NCI-H2081 treated with DMSO at 0.1 percent for 48 hours (cell line): Measurements from ENCODE around the gene GUCY1B1.

Experiments
- DNase-seq: peaks from one replicate; lab custom pipeline; 2025; lab: John Stamatoyannopoulos, UW

The GUCY1B1 gene

DNA sequence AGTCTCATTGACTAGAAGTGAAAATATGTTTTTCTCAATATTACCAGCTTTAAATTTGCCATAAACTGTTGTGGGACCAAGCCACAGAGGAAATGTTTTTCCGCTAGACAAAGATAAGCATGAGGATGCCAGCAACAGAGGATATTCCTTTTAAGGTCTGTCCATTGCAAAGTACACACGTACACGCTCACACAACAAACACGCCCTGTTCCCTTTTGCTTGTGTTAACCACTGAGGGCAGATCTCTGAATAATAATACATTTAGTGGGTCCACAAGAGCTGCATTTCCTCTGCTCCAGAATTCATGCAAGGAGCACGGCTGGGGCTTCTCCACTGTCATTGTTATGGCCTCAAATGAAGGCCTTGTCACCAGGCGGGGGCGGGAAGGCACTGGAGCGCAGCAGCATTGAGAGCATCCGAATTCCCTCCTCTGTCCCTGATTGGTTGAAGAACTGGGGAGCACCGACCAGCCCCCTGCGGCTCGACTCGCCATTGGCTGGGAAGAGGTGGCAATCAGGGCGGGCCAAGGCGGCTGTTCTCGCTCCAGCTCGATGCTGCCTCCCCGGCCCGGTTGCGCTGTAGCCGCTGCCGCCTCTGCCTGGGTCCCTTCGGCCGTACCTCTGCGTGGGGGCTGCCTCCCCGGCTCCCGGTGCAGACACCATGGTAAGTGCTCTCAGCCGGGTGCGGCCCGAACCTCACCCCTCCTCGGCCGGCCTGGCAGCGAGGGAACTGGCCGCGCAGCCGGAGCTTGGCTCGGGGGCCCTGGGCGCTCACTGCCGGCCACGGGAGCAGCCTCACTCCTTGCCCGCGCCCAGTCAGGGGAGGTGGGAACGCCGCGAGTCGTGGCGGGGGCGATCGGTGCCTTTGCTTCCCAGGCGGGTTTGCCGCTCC lies at the start of gene GUCY1B1:
Gene GUCY1B1, plus strand, starts transcription at position 541 of the 891 bp plus-strand sequence. Its CDS starts 120 bp downstream, at position 661.
- DNase-seq: no peak

DNA sequence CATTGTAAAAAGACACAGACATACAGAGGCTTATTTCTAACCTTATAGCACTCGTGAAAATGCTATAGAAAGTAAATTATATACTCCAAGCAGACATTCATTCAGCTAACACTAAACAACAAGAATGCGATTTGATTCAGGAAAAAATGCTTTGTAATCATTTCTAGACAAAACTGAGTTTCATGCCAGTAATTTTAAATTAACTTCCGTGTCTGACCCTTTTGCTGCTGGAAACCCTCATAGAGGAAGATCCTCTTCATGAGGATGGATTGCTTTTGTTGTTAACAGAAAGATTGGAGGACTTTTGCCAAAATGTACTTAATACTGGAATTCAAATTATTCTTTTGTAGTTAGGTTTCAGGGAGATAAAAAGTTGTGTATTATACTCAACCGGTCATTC lies 48.9 kb upstream of the GUCY1B1 start:
- no peak for DNase-seq

DNA sequence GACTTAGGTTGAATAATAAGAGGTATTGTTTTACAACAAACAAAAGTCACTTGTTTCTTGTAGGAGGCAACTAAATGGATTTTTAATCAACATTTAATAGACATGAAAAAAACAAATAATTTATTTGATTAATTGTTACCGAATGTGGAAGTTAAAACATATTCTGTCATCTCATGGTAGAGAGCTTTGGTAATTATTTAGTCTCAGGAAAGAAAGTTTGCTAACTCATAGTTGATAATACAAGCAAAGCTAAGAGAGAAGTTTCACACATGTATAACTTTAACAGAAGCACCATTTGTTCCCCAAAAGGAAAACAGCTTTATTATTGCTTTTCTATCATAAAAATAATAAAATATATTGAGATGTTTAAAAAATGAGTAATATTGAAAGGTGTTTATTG lies 47.3 kb upstream of the GUCY1B1 start:
- no peak for DNase-seq

DNA sequence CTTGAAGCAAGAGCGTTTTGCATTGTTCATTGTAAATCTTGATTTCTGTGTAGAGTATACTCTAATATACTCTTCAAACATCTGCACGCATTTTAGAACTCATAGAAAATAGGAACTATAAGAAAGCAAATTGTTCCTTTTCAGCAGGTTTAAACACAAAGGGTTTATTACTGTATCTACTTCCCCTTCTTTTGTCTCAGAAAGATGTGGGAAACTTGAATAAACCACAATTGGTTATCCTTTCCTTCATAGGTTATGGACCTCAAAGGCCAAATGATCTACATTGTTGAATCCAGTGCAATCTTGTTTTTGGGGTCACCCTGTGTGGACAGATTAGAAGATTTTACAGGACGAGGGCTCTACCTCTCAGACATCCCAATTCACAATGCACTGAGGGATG lies 46.0 kb upstream of the GUCY1B1 start:
- DNase-seq: no peak

DNA sequence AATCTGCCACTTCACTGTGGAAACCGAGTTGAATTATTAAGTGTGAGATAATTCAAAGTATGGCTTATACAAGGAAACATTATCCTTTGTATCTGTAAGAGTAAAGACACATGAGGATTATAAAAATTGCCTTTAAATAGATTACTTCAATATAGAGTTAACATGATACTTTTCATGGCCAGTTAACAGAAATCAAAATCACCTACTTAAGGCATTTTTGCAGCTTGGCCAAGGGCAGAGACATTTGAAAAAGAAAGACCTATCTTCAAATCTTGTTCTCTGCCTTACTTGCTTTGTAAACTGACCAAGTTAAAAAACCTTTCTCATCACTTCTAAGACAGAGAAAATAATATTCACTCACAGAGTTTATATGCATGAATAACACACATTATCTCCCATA lies 44.9 kb upstream of the GUCY1B1 start:
- no peak for DNase-seq

DNA sequence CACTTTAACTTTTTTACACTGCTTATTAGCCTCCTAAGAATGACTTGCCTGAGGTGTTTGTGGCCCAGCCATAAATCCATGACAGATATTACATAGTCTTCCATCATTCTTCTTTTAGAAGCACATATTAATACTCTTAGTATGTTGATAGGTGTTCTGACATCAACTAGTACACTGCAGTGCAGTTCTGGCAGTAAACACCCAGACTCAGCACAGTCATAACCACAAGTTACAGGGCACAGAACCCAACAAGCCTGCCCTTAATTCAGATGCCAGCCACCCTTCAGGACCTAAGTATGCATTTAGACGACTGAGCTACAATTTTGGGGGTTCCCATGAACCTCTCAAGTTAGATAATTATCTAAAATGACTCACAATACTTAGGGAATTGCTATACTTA lies 36.5 kb upstream of the GUCY1B1 start:
- DNase-seq: no peak

DNA sequence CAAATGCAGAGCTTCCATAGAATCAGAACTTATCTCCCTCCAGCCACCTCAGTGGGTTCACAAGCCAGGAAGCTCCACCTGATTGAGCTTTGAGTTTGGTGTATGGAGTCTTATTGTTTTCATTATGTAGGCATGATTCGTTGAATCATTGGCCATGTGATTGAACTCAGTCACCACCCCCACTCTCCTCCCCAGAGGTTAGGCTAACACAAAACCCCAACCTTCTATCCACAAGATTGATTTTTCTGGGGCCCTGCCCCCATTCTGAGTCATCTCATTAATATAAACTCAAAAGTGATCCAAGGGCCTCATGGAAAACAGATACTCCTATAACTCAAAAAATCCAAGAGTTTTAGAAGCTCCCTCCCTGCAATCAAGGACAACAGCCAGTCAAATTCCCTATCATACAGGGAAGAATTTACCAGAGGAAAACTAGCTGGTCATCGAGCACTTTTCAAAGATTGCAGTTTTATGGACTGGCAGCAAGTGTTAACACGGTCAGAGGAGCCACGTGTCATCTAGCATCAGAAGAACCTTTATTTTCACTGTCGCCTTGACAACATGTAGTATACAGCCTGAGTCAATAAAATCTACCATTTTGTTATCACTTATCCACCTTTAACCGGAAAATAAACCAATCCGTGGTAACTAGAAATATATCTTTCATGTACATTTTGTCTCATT lies 35.9 kb upstream of the GUCY1B1 start:
- DNase-seq: no peak

DNA sequence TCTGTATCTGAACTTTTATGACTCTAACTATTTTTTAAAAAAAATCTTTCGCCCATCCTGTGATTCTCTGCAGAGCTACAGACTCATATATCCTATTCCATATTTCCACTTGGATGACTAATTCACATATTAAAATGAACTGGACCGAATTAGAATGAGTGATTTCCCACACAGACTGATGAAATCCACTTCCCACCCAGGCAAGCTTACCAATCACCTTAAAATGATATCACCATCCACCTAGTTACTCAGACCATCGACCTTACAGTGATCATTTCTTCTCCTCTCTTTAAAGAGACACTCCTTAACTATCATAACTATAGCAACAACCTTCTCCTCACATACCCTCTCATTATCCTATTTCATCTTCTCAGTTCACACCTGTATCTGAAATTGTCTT lies 34.1 kb upstream of the GUCY1B1 start:
- DNase-seq: no peak

DNA sequence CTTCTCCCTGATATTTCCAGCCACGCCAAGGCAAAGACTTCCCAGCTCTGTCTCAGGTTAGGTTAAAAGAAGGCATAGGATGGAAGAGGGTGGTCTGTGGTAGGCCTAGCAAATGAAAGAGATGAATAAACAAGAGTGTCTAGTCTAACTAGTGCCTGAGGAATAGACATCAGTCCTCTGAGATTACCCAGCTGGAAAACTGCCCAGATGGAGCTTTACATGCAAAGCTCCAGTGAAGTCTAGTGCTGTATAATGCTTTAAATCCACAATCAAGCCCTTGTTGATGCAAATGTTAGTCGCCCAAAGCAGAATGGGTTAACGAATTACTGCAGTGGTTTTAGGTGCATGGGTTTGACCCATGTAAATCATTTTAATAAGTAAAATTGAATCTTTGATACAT lies 24.8 kb upstream of the GUCY1B1 start:
- DNase-seq: no peak

DNA sequence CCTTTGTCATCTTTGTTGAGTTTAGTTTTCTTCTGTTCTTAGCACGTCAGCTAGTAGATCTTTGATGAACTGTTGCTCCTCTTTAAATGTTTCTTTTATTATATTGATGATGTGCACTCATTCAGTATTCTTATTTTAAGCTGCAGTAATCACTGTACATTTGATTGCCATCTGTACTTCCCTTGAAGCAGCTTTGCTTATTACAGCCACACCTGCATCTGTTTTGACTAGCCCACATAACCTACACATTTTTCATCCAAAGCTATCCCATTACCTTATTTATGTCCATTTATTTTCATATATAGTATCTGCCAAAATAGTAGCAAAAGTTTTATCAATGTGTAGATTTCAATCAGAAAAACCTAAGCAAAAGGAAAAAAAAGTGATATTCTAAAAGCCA lies 23.9 kb upstream of the GUCY1B1 start:
- no peak for DNase-seq

DNA sequence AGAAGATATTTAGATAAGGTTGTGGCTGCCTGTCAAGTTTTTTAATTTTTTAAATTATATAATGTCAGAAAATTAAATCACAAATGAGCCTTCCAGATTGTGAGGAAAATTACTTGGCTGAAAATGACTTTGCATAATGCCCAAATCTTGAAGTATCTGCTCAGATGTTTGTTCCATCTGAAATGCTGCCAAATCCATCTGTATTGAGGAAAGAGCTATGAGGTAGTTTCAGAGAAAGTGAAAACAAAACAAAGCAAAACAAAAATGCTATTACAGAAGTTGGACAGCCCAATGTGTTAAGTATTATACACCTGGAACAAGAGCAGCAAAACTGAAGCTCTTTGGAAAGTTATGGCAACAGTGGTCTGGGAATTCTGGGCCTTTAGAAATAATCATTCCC lies 23.3 kb upstream of the GUCY1B1 start:
- DNase-seq: no peak

DNA sequence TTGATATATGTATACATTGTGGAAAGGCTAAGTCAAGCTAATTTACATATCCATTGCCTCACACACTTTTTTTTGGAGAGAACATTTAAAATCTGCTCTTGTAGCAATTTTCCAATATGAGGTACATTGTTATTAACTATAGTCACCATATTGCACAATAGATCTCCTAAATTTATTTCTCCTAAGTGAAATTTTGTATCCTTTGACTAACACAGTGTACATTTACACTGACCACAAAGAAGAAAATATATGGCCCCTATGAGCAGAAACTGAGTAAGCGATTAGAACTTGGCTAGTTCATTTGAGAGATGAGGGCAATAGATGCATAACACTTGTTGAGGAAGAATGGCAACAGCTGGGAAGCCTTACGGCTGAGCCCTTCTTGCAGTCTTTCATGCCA lies 20.3 kb upstream of the GUCY1B1 start:
- DNase-seq: no peak

DNA sequence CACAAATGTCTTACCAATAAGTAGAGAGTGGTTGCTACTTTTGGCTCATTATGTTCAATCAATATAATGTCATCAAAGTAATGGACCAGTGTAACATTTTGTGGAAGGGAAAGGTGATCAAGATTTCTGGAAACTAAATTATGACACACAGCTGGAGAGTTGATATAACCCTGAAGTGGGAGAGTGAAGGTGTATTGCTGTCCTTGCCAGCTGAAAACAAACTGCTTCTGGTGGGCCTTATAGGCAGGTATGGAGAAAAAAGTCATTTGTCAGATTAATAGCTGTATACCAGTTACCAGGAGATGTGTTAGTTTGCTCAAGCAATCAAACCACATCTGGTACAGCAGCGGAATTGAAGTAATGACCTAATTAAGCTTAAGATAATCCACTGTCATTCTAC lies 17.3 kb upstream of the GUCY1B1 start:
- no peak for DNase-seq

DNA sequence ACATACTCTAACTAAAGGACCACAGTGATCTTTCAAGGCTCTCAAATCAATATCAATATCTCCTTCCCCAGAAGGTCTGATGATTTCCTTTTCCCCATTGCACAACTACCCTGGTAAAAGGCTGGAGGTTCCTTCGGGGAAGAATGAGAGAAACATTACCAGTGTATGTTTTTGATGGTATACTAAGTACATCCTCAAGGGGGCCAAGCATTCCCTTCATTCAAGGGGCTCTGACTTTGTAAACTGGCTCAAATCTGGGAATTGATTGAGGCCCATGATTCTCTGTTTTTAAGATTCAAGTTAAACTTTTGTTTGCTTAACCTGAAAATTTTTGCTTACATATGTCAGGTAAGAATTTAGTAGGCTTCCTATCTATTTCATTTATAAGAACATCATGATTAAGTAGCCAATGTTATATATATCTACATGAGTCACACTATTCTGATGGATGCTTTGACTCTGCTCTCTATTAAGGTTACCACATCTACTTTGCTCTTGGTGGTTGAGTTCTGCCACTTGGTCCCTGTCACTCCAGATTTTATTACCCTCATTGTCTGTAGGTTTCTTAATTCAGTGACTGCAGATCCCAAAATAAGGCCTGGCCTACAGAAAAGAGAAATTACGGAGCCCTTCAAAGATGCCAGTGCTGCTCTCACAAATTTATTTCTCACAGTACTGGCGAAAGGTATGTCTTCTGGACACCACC lies 16.4 kb upstream of the GUCY1B1 start:
- DNase-seq: no peak

DNA sequence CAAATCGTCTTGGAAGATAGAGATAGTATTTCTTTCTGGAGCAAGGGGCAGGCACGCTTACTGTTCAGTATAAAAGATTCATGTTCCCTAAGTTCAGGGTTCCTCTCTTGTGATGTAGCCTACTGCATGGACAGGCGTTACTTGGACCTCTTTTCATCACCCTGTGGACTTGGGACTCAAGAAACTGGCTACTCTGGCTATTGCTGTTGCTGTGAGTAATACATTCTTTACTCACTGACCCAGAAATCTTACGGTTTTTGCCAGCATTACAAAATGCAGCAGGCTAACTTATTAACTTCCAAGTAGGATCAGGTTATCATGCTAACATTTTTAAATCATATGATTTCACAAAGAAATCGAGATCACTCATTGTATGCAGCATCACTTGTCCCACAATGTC lies 12.8 kb upstream of the GUCY1B1 start:
- no peak for DNase-seq

DNA sequence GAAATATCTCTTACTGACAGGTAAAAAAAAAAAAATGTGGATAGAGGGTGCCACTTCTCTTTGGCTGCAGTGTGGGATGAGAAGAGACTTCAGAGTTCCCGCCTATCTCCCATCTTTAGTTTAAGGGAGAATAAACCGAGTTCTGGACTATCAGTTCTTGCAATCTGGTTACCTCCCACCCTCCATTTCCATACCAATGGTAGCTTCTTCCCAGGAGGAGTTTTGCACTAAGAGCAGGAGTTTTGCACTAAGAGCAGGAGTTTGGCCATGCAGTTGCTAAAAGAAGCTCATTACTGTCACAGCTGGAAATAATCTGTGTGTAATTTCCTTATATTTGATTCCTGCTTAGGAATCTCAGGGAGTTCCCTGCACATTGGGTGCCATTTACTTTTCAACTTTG lies 10.8 kb upstream of the GUCY1B1 start:
- no peak for DNase-seq

DNA sequence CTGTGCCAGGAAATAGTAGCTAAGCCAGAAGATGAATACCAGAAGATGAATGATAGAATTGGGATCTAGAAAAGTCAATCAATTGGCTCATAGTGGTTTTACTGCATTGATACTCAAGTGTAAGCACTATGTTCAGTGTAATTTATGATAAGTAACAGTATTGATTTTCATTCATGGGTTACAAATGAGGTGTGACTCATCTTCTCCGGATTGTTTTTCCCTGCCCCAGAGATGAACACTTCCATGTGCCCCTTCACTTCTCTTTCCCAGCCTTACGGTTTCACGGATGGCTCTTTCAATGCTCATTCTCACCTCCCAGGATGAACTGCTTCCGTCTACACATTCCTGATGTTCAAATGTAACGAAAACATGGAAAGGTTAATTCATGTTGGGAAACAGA lies 9.8 kb upstream of the GUCY1B1 start:
- DNase-seq: no peak

DNA sequence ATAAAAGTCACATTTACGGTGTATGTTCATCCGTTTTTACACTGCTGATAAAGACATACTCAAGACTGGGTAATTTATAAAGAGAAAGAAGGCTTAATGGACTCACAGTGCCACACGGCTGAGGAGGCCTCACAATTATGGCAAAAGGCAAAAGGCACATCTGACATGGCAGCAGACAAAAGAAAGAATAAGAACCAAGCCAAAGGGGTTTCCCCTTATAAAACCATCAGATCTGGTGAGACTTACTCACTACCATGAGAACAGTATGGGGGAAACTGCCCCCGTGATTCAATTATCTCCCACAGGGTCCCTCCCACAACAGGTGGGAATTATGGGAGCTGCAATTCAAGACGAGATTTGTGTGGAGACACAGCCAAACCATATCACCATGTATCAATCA lies 7.3 kb upstream of the GUCY1B1 start:
- DNase-seq: no peak

DNA sequence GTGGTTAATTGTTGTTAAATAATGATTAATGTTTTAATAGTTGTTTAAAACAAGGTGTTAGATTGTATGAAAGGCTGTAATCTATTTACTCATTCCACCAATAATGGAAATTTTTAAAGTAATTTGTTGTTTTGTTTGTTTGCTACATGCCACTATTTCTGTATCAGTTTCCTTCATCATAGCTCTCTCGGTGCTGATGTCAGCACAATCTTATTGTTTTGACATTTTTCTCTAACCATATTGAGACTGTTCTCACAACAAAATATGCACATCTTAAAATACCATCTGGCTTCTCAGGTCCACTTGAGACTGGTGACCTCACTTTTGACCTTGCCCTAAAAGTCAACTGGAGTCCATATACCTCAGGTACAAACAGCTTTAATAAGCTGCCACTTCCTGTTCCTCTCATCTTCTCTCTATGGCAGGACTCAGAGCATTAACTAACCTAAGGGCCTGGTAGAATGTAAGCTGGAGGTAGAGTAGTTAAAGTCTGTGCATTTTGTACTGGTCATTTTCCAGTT lies 1.0 kb upstream of the GUCY1B1 start:
- no peak for DNase-seq

DNA sequence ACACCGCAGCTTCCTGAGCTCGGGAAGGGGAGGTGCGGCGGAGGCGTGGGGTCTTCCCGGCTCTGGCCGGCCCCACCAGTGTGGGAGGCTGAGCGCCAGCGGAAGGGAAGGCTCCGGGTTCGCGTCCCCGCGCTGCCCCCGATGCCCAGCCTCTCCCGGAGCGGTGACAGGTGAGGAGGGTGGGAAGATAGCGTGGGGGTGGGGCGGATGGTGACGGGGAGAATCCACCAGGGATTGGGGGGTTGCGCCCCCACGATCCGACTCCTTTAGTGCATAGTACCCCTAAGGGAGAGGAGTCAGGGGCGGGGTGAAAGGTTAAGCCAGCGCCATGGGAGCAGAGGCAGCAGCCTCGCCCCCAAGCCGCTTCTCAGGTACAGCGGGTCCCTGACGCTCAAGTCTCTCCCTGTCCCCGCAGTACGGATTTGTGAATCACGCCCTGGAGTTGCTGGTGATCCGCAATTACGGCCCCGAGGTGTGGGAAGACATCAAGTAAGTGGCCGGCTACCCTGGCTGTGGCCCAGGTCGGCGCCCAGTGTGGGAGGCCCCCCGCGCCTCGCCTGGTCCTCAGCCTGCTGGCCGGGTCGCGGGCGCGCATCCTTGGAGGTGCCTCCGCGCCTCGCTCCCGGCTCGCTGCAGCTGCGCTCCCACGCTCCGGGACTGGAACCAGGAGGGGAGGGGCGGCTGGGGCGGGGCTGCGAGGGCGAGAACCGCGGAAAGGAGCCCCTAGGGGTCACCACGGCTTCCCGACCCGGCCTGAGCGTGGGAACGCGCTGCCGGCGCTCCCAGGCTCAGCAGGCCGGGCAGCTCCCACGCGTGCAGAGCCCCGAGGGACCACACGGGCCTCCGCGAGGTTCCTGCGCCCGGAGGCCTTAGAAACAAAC lies 791 bp downstream of the GUCY1B1 start:
- no peak for DNase-seq

DNA sequence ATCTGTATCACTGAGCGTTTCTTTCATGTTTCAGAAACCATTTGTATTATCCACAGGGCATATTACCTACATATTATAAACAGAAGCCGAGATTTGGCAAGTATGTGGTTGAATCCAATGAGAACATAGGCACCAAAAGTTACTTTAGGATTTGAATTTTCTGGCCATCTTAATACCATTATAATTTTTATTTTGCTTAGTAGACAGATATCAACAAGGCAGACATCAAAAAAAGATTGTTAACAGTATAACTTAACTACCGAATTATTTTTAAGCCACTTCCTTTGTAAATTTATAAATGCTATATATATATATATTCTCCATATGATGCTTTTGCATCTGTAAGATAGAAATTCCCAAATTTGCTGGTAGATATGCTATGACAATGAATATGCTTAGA lies 2.2 kb downstream of the GUCY1B1 start:
- DNase-seq: no peak

DNA sequence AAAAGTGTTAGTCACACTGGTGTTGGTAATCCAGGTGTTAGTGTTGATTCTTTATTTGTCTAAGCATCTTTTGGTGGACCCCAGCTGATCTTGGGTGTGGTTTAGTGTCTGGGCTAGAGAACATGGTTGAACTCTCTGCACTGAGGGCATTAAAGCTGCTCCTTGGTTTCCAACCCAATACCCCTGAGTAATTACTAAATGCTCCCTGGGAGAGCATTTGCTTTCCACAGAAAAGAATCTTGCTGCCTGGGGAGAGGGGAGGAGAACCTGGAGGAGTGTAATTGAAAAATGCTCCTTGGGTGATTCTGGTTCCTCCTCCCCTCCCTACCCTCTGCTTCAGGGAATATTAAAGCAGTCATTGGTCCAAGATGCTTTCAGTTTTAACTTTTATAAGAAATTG lies 3.1 kb downstream of the GUCY1B1 start:
- DNase-seq: no peak
